GM12878 (cell line): ENCODE results near the gene TACR2. TPM values are rescaled to one million over a fixed set of nuclear protein-coding genes. Genes with fewer than 3 reads are reported as not detected.

Experiments
- ATAC-seq: fragments of 200-7000 bp; cut with Tn5 transposase; 3 replicates; pipeline ENCODE4 v1.9.1; 2020; ENCODE audit warnings: mild to moderate bottlenecking, moderate library complexity
- BruUV-seq: library from RNA; stranded (reverse); fragments of 400-500 nt; replicated peaks from 2 replicates; lab custom pipeline; 2021; lab: Mats Ljungman, UMichigan
- CTCF ChIA-PET: fragments of 300-600 bp; sonication (Branson Sonifier 250); formaldehyde crosslinking; extraction: SDS; loops from one replicate; lab custom pipeline; 2021; ENCODE audit warnings: inconsistent platforms; lab: Yijun Ruan, JAX
- POLR2A ChIA-PET: fragments of 350-600 bp; formaldehyde crosslinking; extraction: SDS; loops from one replicate; lab custom pipeline; 2021; ENCODE audit warnings: inconsistent platforms; lab: Charles Lee
- RAD21 ChIA-PET: fragments of 300-600 bp; sonication (Branson Sonifier 250); formaldehyde crosslinking; loops from one replicate; lab custom pipeline; 2023; ENCODE audit warnings: antibody characterized with exemption; ENCODE audit not compliant: unreplicated experiment; lab: Charles Lee
- SMC1A ChIA-PET: fragments of 300-600 bp; sonication (Branson Sonifier 250); formaldehyde crosslinking; loops from one replicate; lab custom pipeline; 2023; ENCODE audit not compliant: unreplicated experiment, uncharacterized antibody; lab: Charles Lee
- DNase-seq: peaks from one replicate; pipeline ENCODE4 v3.0.0-alpha.2; 2011; ENCODE audit warnings: low read depth, low spot score
- FAIRE-seq: peaks from 3 replicates; lab custom pipeline; 2011; peaks lifted over from hg19 to GRCh38; lab: Jason Lieb, UNC
- H2AFZ ChIP-seq: 2 replicates; pipeline ENCODE4 v1.6.0; 2011; ENCODE audit warnings: low read depth, low read length, control low read depth; ENCODE audit not compliant: control insufficient read depth
- H3K27ac ChIP-seq: 2 replicates; pipeline ENCODE4 v1.5.1; 2011; ENCODE audit warnings: control low read depth; ENCODE audit not compliant: control insufficient read depth, insufficient read depth
- H3K27me3 ChIP-seq, 2 experiments: replicated peaks in 1 of 2; 2 replicates each; pipeline versions ENCODE4 v1.6.0 to v1.6.1; 2011; ENCODE audit warnings: low read length in 1 of 2; ENCODE audit not compliant: control insufficient read depth in 2 of 2, insufficient read depth in 2 of 2
- H3K36me3 ChIP-seq, 2 experiments: 2 replicates each; pipeline ENCODE4 v1.5.1; 2011; ENCODE audit warnings: low read length in 1 of 2; ENCODE audit not compliant: control insufficient read depth in 2 of 2, insufficient read depth in 2 of 2
- H3K4me1 ChIP-seq: 2 replicates; pipeline ENCODE4 v1.6.1; 2011; ENCODE audit warnings: mild to moderate bottlenecking, low read length, moderate library complexity, mixed read lengths; ENCODE audit not compliant: control insufficient read depth, insufficient read depth
- H3K4me2 ChIP-seq: 2 replicates; pipeline ENCODE4 v1.6.0; 2011; ENCODE audit warnings: control low read depth; ENCODE audit not compliant: control insufficient read depth, insufficient read depth
- H3K4me3 ChIP-seq: fragments of 200-600 bp; sonication (generic); 2 replicates; pipeline ENCODE4 v1.5.1; 2016
- H3K79me2 ChIP-seq: 2 replicates; pipeline ENCODE4 v1.6.0; 2011; ENCODE audit warnings: low read length; ENCODE audit not compliant: control insufficient read depth, insufficient read depth
- H3K9ac ChIP-seq: 2 replicates; pipeline ENCODE4 v1.8.0; 2011; ENCODE audit warnings: low read length, control low read depth, mixed read lengths; ENCODE audit not compliant: control insufficient read depth, insufficient read depth
- H3K9me3 ChIP-seq: replicated peaks from 3 replicates; pipeline ENCODE4 v1.5.1; 2011; ENCODE audit warnings: mild to moderate bottlenecking, low read length; ENCODE audit not compliant: control insufficient read depth, insufficient read depth
- H4K20me1 ChIP-seq: 2 replicates; pipeline ENCODE4 v1.6.0; 2011; ENCODE audit not compliant: control insufficient read depth, insufficient read depth
- CBX5 ChIP-seq: sonication (generic); IDR thresholded peaks from 2 replicates; pipeline ENCODE4 v1.6.1; 2016; ENCODE audit warnings: low read depth, moderate library complexity, mild to moderate bottlenecking, inconsistent platforms
- GATAD2B ChIP-seq: fragments of 450-650 bp; conservative IDR thresholded peaks from 2 replicates; pipeline ENCODE4 v1.6.1; 2017; ENCODE audit warnings: low read depth, mild to moderate bottlenecking, moderate library complexity
- KDM1A ChIP-seq: fragments of 200-600 bp; sonication (generic); IDR thresholded peaks from 2 replicates; pipeline ENCODE4 v1.6.1; 2016; ENCODE audit warnings: borderline replicate concordance
- PAX5 ChIP-seq: IDR thresholded peaks from 2 replicates; pipeline ENCODE4 v1.6.1; 2011; ENCODE audit warnings: low read depth, low read length, borderline replicate concordance
- PKNOX1 ChIP-seq: fragments of 450-650 bp; IDR thresholded peaks from 2 replicates; pipeline ENCODE4 v1.6.1; 2016; ENCODE audit warnings: mild to moderate bottlenecking
- POLR2AphosphoS2 ChIP-seq: IDR thresholded peaks from 2 replicates; pipeline ENCODE4 v1.6.1; 2011; ENCODE audit warnings: low read depth, mild to moderate bottlenecking, low read length, improper control_type of control experiment, moderate library complexity
- RCOR1 ChIP-seq: conservative IDR thresholded peaks from 2 replicates; pipeline ENCODE4 v1.6.1; 2012; ENCODE audit warnings: low read depth, low read length, improper control_type of control experiment
- RELA ChIP-seq: fragments of 450-650 bp; IDR thresholded peaks from 2 replicates; pipeline ENCODE4 v1.8.0; 2014; ENCODE audit warnings: borderline replicate concordance; ENCODE audit not compliant: partially characterized antibody
- RUNX3 ChIP-seq: IDR thresholded peaks from 2 replicates; pipeline ENCODE4 v1.6.1; 2012; ENCODE audit warnings: low read length, inconsistent platforms
- SIN3A ChIP-seq: IDR thresholded peaks from 2 replicates; pipeline ENCODE4 v1.6.1; 2012; ENCODE audit warnings: low read depth, low read length, improper control_type of control experiment
- TBL1XR1 ChIP-seq: IDR thresholded peaks from 2 replicates; pipeline ENCODE4 v1.6.1; 2012; ENCODE audit warnings: low read depth, low read length, improper control_type of control experiment
- ZBTB4 ChIP-seq: fragments of 450-650 bp; formaldehyde crosslinking; IDR thresholded peaks from 2 replicates; pipeline ENCODE4 v1.4.0; 2022; ENCODE audit warnings: mild to moderate bottlenecking, moderate library complexity
- ZSCAN29 ChIP-seq: fragments of 450-650 bp; IDR thresholded peaks from 2 replicates; pipeline ENCODE4 v1.6.1; 2017; ENCODE audit warnings: mild to moderate bottlenecking, moderate library complexity
- WGBS: methylation state at CpG from one replicate; pipeline ENCODE4 v1.1.6; 2016; ENCODE audit warnings: low lambda C conversion rate; ENCODE audit not compliant: insufficient replicate concordance, insufficient coverage; ENCODE audit errors: missing lambda C conversion rate; 5-methylcytosine and 5-hydroxymethylcytosine counted together
- in situ Hi-C: fragments of 300-500 bp; cut with MboI; formaldehyde crosslinking; loops from 9 replicates; pipeline ENCODE4 v1.14.3; 2018; ENCODE audit warnings: mixed read lengths
- intact Hi-C: fragments of 100-400 bp; cut with micrococcal nuclease; formaldehyde crosslinking; loops from one replicate; pipeline ENCODE4 v1.14.2; 2022; ENCODE audit not compliant: unreplicated experiment
- polyA plus RNA-seq, 11 experiments: library from polyadenylated mRNA; depleted of rRNA in 4 of 11; unstranded in 6 of 11; stranded (reverse) in 5 of 11; fragments of >200 nt; fragmentation: Nextera tagmentation in 4 of 11; fragmentation: Illumina TruSeq in 1 of 11; extraction: Ambion mirVana in 4 of 11; extraction: Trizol in 1 of 11; gene quantifications; 1 replicate in 1 of 11; 2 replicates in 10 of 11; pipeline versions ENCODE4 v1.2.1 to v1.2.3, GENCODE V29; 2011 to 2016; ENCODE audit warnings: inconsistent platforms in 2 of 11, missing spikeins in 2 of 11, low read depth in 1 of 11
- total RNA-seq, 4 experiments: library from RNA; depleted of rRNA in 3 of 4; stranded (reverse); fragments of >200 nt in 3 of 4; fragmentation: Illumina TruSeq in 1 of 4; extraction: Trizol in 1 of 4; gene quantifications; 2 replicates each; pipeline versions ENCODE4 v1.2.1 to v1.2.3, GENCODE V29; 2013 to 2021
- TF ChIP-seq, protein P1 (sequence below): IDR thresholded peaks from 2 replicates; pipeline ENCODE4 v1.6.1; 2012; ENCODE audit warnings: low read depth, low read length, improper control_type of control experiment

TACR2 gene
- total and polyA plus RNA-seq, 10 of the 15 experiments (the other 5 are each of a cell fraction or from before 2014, with no cell fraction given) = 0.11 TPM; not detected in 9

- 100% methylated on average over 5 of the region's 5 CpGs for WGBS
Observed at GRCh38 chr10:69363666-69364065, 53.1 kb downstream of the TACR2 start.

More at GRCh38 chr10:69363666-69364065, 53.1 kb downstream of the TACR2 start:
- Histone ChIP-seq H3K9ac (no peak overlapping the region), H2AFZ (no peak overlapping the region), H3K79me2 (no peaks in the 10 kb centered on the region), H3K4me1 (no peaks in the 10 kb centered on the region), H3K27ac (no peak overlapping the region), H3K4me3 (no peak overlapping the region), H3K36me3 (peaks cover 16 to 45% of the 10 kb centered on the region in 2 experiments; a peak in 3 of 4 replicates), H3K4me2 (no peak overlapping the region), H3K9me3 (no peaks in the 10 kb centered on the region), H3K27me3 (no peaks in the 10 kb centered on the region), H4K20me1 (no peaks in the 10 kb centered on the region)
- BruUV-seq = no TSS peak
- SMC1A ChIA-PET = interaction anchor here (0.9 to 1.9 kb wide), 2 partner anchors 36 to 122 kb away, joined by 3 to 4 read pairs; no protein-coding TSS in a partner anchor
- no peak for ATAC-seq
- POLR2A ChIA-PET = no interaction called here
- RAD21 ChIA-PET = no interaction called here
- DNase-seq = no peak
- intact Hi-C loops (no loop called here), in situ Hi-C loops (no loop called here)
- TF ChIP-seq RUNX3 (no peak), ZSCAN29 (no peak), POLR2AphosphoS2 (no peak), SIN3A (no peak), RELA (no peak), RCOR1 (no peak), TBL1XR1 (no peak), KDM1A (no peak), PKNOX1 (no peak), ZBTB4 (CRISPR knock-in tag) (no peak), CBX5 (no peak), GATAD2B (no peak), PAX5 (no peak)
- TF ChIP-seq, protein P1, sequence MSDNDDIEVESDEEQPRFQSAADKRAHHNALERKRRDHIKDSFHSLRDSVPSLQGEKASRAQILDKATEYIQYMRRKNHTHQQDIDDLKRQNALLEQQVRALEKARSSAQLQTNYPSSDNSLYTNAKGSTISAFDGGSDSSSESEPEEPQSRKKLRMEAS = no peak
- FAIRE-seq = no peak
- CTCF ChIA-PET = interaction anchor here (0.9 to 1.1 kb wide), 3 partner anchors 29 to 144 kb away, joined by 3 read pairs; no protein-coding TSS in a partner anchor
